Lower leg skin (tissue), 3 donors: ENCODE data around the gene ZDHHC17.

Source experiments
- POLR2A ChIP-seq, 2 donors: fragments of 450-650 bp; IDR thresholded peaks; one replicate each; pipeline ENCODE4 v1.6.1; 2016 to 2017; ENCODE audit warnings: antibody characterized with exemption in 2 of 2, mild to moderate bottlenecking in 1 of 2, moderate library complexity in 1 of 2
- TF ChIP-seq, protein P1 (sequence below), 3 donors: fragments of 450-650 bp; IDR thresholded peaks; one replicate each; pipeline ENCODE4 v1.5.1; 2016; ENCODE audit warnings: antibody characterized with exemption in 3 of 3, mild to moderate bottlenecking in 3 of 3, moderate library complexity in 2 of 3

DNA sequence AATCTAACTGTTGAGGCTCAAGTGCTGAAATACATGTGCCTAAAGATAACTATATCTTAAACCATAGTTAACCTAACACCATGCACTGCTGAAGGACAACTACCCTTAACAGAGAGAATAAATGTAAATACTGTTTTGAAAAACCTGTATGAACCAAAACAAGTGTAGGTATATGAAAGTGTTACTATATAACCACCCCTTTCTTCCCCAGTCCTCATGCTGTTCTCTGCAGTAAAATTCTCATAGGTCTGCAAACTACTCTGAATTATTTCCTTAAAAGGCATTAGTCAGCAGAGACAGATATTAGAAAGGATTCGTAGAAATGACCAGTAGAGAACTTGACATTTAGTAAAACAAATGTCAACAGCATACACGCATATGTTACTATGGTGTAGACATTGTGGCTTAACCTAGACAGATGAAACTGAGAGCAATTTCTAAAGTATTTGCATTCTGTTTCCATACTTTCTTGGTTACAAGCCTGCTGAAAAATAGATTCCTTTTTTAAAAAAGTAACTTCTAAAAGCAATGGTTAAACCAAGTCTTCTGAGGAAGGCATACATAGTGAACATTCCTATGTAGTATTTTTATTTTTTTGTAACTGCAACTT lies 101.0 kb downstream of the ZDHHC17 start:
- no peak for TF ChIP-seq POLR2A (IDR thresholded peaks at IDR 0.05)
- TF ChIP-seq, protein P1, sequence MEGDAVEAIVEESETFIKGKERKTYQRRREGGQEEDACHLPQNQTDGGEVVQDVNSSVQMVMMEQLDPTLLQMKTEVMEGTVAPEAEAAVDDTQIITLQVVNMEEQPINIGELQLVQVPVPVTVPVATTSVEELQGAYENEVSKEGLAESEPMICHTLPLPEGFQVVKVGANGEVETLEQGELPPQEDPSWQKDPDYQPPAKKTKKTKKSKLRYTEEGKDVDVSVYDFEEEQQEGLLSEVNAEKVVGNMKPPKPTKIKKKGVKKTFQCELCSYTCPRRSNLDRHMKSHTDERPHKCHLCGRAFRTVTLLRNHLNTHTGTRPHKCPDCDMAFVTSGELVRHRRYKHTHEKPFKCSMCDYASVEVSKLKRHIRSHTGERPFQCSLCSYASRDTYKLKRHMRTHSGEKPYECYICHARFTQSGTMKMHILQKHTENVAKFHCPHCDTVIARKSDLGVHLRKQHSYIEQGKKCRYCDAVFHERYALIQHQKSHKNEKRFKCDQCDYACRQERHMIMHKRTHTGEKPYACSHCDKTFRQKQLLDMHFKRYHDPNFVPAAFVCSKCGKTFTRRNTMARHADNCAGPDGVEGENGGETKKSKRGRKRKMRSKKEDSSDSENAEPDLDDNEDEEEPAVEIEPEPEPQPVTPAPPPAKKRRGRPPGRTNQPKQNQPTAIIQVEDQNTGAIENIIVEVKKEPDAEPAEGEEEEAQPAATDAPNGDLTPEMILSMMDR (IDR thresholded peaks at IDR 0.05): no peak
